GM21367 (cell line): ENCODE data around the gene MPC1.

Source experiments
- ATAC-seq: cut with Tn5 transposase; IDR thresholded peaks from one replicate; pipeline ENCODE4 v1.9.1; 2021; ENCODE audit not compliant: unreplicated experiment

The MPC1 gene

GRCh38 chr6:166382933-166383801 is at the start of gene MPC1:
MPC1 (minus strand) TSS chr6:166382940; CDS start chr6:166382876, 64 bp downstream.
- ATAC-seq = peak; percentile 87

GRCh38 chr6:166430269-166430668 is 47.5 kb upstream of the MPC1 start:
- no peak for ATAC-seq

- ATAC-seq = no peak
These were observed 41.7 kb upstream of the MPC1 start for GRCh38 chr6:166424431-166424830.

- no peak for ATAC-seq
These were observed 41.0 kb upstream of the MPC1 start for GRCh38 chr6:166423781-166424180.

DNA sequence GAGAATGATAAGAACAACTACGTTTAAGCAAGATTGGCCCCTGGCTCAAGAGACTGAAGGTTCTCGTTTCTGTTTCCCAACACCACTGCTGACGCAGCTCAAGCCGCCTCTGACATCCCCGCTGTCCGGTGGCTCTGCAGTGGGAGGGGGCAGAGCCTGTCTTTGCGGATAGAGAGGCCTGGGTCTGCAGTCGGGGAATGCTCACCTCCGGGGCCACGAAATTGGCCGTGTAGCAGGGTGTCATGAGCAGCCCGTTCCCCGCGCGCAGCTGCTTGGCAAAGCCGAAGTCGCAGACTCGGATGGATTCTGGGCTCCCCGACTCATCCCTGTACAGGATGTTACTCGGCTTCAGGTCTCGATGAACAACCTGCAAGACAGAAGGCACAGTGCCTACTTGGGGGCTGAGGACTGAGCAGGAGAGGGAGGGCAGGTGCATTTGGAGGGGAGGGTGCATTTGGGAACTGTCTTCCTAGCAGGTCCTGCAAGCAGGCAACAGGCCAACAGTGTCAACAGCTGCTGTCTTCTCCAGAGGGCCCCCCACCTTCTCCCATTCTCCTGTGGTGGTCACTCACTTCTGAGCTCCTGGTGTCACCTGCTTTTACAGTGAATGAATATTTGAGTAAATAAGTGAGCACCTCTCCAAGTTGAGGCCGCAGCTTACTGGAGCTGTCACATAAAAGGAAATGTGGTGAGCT is 40.5 kb upstream of the MPC1 start:
- ATAC-seq = no peak

- ATAC-seq = no peak
These were observed 39.6 kb upstream of the MPC1 start for GRCh38 chr6:166422201-166422940.

DNA sequence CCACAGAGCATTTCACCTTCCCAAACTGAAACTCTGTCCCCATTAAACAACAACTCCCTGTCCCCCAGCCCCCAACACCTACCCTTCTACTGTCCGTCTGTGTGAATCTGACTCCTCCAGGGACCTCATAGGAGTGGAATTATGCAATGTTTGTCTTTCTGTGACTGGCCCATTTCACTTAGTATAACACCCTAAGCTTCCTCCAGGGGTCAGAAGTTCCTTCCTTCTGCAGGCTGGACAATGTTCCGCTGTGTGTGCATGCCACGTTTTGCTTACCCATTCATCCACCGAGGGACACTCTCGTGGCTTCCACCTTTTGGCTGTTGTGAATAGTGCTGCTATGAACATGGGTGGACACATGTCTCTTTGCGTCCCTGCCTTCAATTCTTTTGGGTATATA is 37.6 kb upstream of the MPC1 start:
- no peak for ATAC-seq

- ATAC-seq = peak; percentile 2
These were observed 37.0 kb upstream of the MPC1 start for GRCh38 chr6:166419717-166420116.

DNA sequence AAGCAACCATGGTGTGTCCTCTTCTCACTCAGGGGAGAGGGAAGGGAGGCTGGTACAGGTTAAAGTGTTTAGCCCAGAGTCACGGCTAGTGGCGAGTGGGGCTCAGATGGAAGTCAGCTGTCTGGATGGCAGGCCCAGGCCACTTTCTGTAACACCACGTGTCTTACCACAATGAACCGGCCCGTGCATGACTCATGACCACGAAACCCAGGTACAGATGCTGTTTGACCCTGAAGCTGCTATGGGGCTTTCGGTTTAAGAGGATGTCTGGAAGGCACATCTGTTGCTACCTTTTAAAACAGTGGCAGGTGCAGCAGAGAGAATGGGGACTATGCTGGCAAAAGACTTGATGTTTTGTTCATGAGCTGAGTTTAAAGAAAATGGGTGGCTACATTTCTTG is 36.5 kb upstream of the MPC1 start:
- peak; percentile 94 for ATAC-seq

GRCh38 chr6:166418691-166419143 is 36.0 kb upstream of the MPC1 start:
- no peak for ATAC-seq

- no peak for ATAC-seq
These were observed 34.5 kb upstream of the MPC1 start for GRCh38 chr6:166417285-166417691.

- ATAC-seq = no peak
These were observed 33.1 kb upstream of the MPC1 start for GRCh38 chr6:166415833-166416347.

- no peak for ATAC-seq
These were observed 32.6 kb upstream of the MPC1 start for GRCh38 chr6:166415306-166415705.

DNA sequence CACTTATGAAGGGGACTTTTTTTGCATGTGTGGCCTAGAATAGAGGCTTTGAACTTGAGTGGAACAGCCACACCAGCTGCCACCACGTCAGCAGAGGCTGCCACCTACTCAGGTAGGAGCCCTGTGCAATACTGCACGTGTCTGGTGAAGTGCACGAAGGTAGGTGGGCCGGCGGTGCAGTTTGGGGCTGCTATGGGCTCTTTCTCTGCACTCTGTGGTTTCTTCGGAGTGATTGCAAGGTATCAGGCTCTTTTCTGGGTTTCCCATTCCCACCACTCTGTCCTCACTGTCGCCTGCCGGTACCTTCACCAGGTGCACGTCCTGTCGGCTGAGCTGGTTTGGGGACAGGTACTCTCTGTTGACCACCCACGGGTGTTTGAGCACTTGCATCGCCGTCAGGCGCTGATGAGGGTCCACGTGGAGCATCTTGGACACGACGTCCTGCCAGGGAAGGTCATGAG is 30.8 kb upstream of the MPC1 start:
- no peak for ATAC-seq

- ATAC-seq = no peak
These were observed 30.2 kb upstream of the MPC1 start for GRCh38 chr6:166412911-166413384.

DNA sequence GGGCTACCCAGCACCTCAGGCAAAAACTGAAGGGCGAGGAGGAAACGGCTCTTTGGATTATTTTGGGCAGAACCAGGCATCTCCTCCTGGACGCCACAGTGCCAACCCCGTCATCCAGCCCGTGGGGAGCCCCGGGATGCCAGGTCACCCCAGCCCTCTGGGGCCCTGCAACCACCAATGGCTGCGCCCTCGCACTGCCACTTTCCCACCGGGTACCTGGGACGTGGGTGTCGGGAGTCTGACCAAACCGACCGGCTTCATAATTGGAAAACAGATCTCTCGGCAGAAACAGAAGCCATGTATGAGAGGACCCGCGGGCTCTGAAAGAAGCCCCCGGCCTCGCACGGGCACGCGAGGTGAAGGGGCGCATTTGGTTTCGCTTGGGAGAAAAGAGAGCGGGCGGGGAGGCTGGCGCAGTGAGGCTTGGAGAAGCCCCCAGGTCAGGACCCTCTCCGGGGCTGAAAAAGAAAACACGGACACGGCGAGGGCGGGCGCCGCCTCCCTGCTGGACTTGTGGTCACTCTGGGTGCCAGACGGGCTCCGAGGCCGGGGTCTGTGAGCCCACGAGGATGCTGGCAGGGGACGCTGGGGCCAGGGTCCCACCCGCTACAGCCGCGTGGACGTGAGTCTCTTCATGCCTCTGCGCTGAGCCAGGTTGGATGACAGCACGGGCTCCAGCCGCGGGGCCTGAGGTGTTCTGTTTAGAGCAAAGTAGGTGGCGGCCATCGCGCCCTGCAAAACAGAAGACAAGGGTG is 29.6 kb upstream of the MPC1 start:
- no peak for ATAC-seq

- no peak for ATAC-seq
These were observed 29.0 kb upstream of the MPC1 start for GRCh38 chr6:166411721-166412151.

- no peak for ATAC-seq
These were observed 28.5 kb upstream of the MPC1 start for GRCh38 chr6:166411271-166411670.

- ATAC-seq = no peak
These were observed 27.7 kb upstream of the MPC1 start for GRCh38 chr6:166410426-166410935.
